GM12801 (cell line): ENCODE results near the gene BRINP3.

Experiments
- CTCF ChIP-seq: IDR thresholded peaks from one replicate; pipeline ENCODE4 v1.5.1; 2011; ENCODE audit warnings: control low read depth; ENCODE audit not compliant: insufficient read length; ENCODE audit errors: extremely low read depth

Gene BRINP3

GRCh38 chr1:190477762-190478148, at the start of gene BRINP3:
Gene BRINP3, minus strand, starts transcription at chr1:190477864.
- TF ChIP-seq CTCF, result no peak

GRCh38 chr1:190511554-190511953, 33.9 kb upstream of the BRINP3 start:
- no peak for TF ChIP-seq CTCF

- no peak for TF ChIP-seq CTCF
Measured at GRCh38 chr1:190507357-190507756, 29.7 kb upstream of the BRINP3 start.

- no peak for TF ChIP-seq CTCF
Measured at GRCh38 chr1:190497565-190497964, 19.9 kb upstream of the BRINP3 start.

GRCh38 chr1:190494451-190494850, 16.8 kb upstream of the BRINP3 start:
- no peak for TF ChIP-seq CTCF

- TF ChIP-seq CTCF, result no peak
Measured at GRCh38 chr1:190491404-190491803, 13.7 kb upstream of the BRINP3 start.

- TF ChIP-seq CTCF, result no peak
Measured at GRCh38 chr1:190484045-190484444, 6.4 kb upstream of the BRINP3 start.

- TF ChIP-seq CTCF, result no peak
Measured at GRCh38 chr1:190480231-190480630, 2.6 kb upstream of the BRINP3 start.
